ENCODE data around the gene OIP5.

OIP5 gene

DNA sequence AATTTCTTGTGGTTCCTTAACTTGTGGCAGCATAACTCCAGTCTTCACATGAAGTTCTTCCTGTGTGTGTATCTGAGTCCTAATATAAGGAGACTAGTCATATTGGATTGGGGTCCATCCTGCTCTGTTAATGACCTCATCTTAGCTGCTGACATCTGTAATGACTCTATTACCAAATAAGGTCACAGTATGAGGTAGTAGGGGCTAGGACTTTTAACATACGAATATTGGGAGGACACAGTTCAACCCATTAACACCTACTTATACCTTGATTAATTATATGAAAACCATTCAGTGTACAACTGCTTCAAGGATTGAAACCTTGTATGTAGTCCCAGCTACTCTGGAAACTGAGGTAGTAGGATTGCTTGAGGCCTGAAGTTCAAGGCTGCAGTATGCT is 43.9 kb downstream of the OIP5 start:
- TF ChIP-seq, protein P1, sequence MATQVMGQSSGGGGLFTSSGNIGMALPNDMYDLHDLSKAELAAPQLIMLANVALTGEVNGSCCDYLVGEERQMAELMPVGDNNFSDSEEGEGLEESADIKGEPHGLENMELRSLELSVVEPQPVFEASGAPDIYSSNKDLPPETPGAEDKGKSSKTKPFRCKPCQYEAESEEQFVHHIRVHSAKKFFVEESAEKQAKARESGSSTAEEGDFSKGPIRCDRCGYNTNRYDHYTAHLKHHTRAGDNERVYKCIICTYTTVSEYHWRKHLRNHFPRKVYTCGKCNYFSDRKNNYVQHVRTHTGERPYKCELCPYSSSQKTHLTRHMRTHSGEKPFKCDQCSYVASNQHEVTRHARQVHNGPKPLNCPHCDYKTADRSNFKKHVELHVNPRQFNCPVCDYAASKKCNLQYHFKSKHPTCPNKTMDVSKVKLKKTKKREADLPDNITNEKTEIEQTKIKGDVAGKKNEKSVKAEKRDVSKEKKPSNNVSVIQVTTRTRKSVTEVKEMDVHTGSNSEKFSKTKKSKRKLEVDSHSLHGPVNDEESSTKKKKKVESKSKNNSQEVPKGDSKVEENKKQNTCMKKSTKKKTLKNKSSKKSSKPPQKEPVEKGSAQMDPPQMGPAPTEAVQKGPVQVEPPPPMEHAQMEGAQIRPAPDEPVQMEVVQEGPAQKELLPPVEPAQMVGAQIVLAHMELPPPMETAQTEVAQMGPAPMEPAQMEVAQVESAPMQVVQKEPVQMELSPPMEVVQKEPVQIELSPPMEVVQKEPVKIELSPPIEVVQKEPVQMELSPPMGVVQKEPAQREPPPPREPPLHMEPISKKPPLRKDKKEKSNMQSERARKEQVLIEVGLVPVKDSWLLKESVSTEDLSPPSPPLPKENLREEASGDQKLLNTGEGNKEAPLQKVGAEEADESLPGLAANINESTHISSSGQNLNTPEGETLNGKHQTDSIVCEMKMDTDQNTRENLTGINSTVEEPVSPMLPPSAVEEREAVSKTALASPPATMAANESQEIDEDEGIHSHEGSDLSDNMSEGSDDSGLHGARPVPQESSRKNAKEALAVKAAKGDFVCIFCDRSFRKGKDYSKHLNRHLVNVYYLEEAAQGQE (IDR thresholded peaks at IDR 0.05; ENCODE audit: insufficient read depth in 1 of 2, low read depth in 2 of 2, low read length in 2 of 2), result no peak
- TF ChIP-seq SIN3A (IDR thresholded peaks at IDR 0.05; ENCODE audit: borderline replicate concordance, insufficient read depth, low read length) (no peak), TAF1 (IDR thresholded peaks at IDR 0.05; ENCODE audit: borderline replicate concordance, insufficient read depth, low read length) (no peak), POLR2AphosphoS5 (IDR thresholded peaks at IDR 0.05; ENCODE audit: low read depth, low read length) (no peak), FOXP2 (optimal IDR thresholded peaks at IDR 0.05; ENCODE audit: borderline replicate concordance, extremely low read depth, extremely low read length, insufficient read depth) (no peak)

DNA sequence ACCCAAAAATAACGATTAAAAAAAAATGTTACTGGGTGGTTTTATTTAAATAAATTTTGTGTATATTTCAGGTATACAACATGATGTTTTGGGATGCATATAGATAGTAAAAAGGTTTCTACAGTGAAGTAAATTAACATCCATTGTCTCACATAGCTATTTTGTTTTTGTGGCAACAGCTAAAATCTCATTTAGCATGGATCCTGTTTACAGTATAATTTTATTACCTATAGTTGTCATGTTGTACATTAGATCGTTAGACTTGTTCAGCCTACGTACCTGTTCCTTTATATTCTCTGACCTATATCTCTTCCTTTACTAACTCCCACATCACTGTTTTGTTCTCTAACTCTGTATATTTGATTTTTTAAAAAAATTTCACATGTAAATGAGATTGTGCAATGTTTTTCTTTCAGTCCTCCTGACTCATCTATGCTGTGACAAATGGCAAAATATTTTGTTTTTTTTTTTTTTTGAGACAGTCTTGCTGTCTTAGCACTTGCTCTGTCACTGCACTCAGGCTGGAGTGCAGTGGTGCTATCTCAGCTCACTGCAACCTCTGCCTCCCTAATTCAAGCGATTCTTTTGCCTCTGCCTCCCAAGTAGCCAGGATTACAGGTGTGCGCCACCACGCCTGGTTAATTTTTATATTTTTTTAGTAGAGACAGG is 45.6 kb downstream of the OIP5 start:
- TF ChIP-seq, protein P1 (IDR thresholded peaks at IDR 0.05; ENCODE audit: insufficient read depth in 1 of 2, low read depth in 2 of 2, low read length in 2 of 2), result no peak
- TF ChIP-seq FOXP2 (optimal IDR thresholded peaks at IDR 0.05; ENCODE audit: borderline replicate concordance, extremely low read depth, extremely low read length, insufficient read depth) (no peak), TAF1 (IDR thresholded peaks at IDR 0.05; ENCODE audit: borderline replicate concordance, insufficient read depth, low read length) (no peak), SIN3A (IDR thresholded peaks at IDR 0.05; ENCODE audit: borderline replicate concordance, insufficient read depth, low read length) (no peak), POLR2AphosphoS5 (IDR thresholded peaks at IDR 0.05; ENCODE audit: low read depth, low read length) (no peak)

DNA sequence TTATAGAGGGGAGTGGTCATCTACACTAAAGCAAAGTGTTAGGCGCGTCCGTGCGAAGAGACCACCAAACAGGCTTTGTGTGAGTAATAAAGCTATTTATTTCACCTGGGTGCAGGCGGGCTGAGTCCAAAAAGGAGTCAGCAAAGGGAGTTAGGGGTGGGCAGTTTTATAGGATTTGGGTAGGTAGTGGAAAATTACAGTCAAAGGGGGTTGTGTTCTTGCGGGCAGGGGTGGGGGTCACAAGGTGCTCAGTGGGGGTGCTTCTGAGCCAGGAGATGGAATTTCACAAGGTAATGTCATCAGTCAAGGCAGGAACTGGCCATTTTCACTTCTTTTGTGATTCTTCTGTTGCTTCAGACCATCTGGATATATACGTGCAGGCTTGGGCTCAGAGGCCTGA is 47.1 kb downstream of the OIP5 start:
- TF ChIP-seq, protein P1 (IDR thresholded peaks at IDR 0.05; ENCODE audit: insufficient read depth in 1 of 2, low read depth in 2 of 2, low read length in 2 of 2), result no peak
- TF ChIP-seq FOXP2 (optimal IDR thresholded peaks at IDR 0.05; ENCODE audit: borderline replicate concordance, extremely low read depth, extremely low read length, insufficient read depth), result no peak
- no peak for TF ChIP-seq TAF1 (IDR thresholded peaks at IDR 0.05; ENCODE audit: borderline replicate concordance, insufficient read depth, low read length)
- no peak for TF ChIP-seq POLR2AphosphoS5 (IDR thresholded peaks at IDR 0.05; ENCODE audit: low read depth, low read length)
- no peak for TF ChIP-seq SIN3A (IDR thresholded peaks at IDR 0.05; ENCODE audit: borderline replicate concordance, insufficient read depth, low read length)

DNA sequence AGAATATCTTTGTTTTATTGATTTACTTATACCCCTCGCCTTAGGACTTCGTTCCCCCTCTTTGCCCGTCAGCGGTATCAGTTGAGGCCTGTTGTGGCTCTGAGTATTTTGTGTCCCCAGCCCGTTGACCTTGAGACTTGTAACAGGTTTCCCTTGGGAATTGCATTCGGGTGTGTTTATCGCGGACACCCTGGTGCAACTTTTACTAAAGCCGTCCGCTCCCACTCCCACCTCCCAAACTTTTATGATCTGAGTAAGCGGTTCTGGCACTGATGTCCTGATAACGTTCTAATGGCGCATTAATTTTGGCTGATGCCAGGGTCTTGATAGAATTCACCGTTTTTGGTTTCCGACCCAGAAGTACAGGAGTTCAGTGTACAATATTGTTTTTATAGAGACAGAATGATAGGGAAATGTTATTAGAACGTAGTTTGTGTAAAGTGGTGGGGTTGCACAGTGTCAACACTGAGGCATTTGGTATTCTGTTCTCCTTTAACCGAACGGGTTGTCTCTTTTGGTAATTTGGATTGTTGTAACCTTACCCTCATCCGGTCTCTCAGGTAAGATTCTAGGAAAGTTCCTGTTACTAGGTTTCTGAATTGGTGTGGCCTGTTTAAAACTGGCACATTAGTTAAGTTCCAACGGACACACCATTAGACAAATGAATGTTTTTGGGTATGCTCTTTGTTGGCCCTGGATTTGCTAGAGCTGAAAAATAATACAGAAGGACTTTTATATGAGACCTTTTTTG is 47.8 kb downstream of the OIP5 start:
- TF ChIP-seq SIN3A (IDR thresholded peaks at IDR 0.05; ENCODE audit: borderline replicate concordance, insufficient read depth, low read length) (no peak; the same call in 1 of the 2 replicates), POLR2AphosphoS5 (IDR thresholded peaks at IDR 0.05; ENCODE audit: low read depth, low read length) (no peak; the same call in 1 of the 2 replicates), FOXP2 (optimal IDR thresholded peaks at IDR 0.05; ENCODE audit: borderline replicate concordance, extremely low read depth, extremely low read length, insufficient read depth) (no peak), TAF1 (IDR thresholded peaks at IDR 0.05; ENCODE audit: borderline replicate concordance, insufficient read depth, low read length) (no peak)
- TF ChIP-seq, protein P1 (IDR thresholded peaks at IDR 0.05; ENCODE audit: insufficient read depth in 1 of 2, low read depth in 2 of 2, low read length in 2 of 2), result no peak
